22Rv1 (cell line): ENCODE results near the gene TRPV4.
A peak's percentile ranks its signal among the peaks of the same experiment; 100 is the strongest.

Source experiments
- ZFX ChIP-seq: fragments of 450-650 bp; IDR thresholded peaks from 2 replicates; pipeline ENCODE4 v1.6.1; 2017; ENCODE audit warnings: antibody characterized with exemption, borderline replicate concordance
- TF ChIP-seq, protein P1 (sequence below): fragments of 450-650 bp; IDR thresholded peaks from 2 replicates; pipeline ENCODE4 v1.5.1; 2017; ENCODE audit warnings: mild to moderate bottlenecking

GRCh38 chr12:109797905-109798669 is 35.1 kb downstream of the TRPV4 start:
- TF ChIP-seq, protein P1, sequence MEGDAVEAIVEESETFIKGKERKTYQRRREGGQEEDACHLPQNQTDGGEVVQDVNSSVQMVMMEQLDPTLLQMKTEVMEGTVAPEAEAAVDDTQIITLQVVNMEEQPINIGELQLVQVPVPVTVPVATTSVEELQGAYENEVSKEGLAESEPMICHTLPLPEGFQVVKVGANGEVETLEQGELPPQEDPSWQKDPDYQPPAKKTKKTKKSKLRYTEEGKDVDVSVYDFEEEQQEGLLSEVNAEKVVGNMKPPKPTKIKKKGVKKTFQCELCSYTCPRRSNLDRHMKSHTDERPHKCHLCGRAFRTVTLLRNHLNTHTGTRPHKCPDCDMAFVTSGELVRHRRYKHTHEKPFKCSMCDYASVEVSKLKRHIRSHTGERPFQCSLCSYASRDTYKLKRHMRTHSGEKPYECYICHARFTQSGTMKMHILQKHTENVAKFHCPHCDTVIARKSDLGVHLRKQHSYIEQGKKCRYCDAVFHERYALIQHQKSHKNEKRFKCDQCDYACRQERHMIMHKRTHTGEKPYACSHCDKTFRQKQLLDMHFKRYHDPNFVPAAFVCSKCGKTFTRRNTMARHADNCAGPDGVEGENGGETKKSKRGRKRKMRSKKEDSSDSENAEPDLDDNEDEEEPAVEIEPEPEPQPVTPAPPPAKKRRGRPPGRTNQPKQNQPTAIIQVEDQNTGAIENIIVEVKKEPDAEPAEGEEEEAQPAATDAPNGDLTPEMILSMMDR, result peak; percentile 62
- no peak for TF ChIP-seq ZFX
